Stomach (tissue), 4 donors: ENCODE measurements around the gene BID.

Experiments used
- CTCF ChIP-seq, 7 experiments: fragments of 450-650 bp in 4 of 7; fragments of 200-600 bp in 3 of 7; sonication (generic) in 3 of 7; IDR thresholded peaks; one replicate each; pipeline ENCODE4 v1.5.1; 2016 to 2019; ENCODE audit warnings: antibody characterized with exemption in 7 of 7, control low read depth in 2 of 7, mild to moderate bottlenecking in 1 of 7
- EP300 ChIP-seq: sonication (generic); formaldehyde crosslinking; IDR thresholded peaks from one replicate; pipeline ENCODE4 v1.6.1; 2017; ENCODE audit warnings: antibody characterized with exemption
- POLR2A ChIP-seq, 4 donors: fragments of 450-650 bp; IDR thresholded peaks; one replicate each; pipeline ENCODE4 v1.6.1; 2016; ENCODE audit warnings: antibody characterized with exemption in 4 of 4, control low read depth in 2 of 4, mild to moderate bottlenecking in 1 of 4, moderate library complexity in 1 of 4
- POLR2AphosphoS5 ChIP-seq, 3 donors: sonication (generic); formaldehyde crosslinking; IDR thresholded peaks; one replicate each; pipeline ENCODE4 v1.6.1; 2016; ENCODE audit warnings: antibody characterized with exemption in 3 of 3

GRCh38 chr22:17764036-17764435 is 10.2 kb downstream of the BID start:
- no peak for TF ChIP-seq EP300
- TF ChIP-seq CTCF (IDR thresholded peaks at IDR 0.05): no peak
- TF ChIP-seq POLR2A (IDR thresholded peaks at IDR 0.05): no peak
- no peak for TF ChIP-seq POLR2AphosphoS5 (IDR thresholded peaks at IDR 0.05)
